ENCODE results near the gene HIGD2A.

The HIGD2A gene

DNA sequence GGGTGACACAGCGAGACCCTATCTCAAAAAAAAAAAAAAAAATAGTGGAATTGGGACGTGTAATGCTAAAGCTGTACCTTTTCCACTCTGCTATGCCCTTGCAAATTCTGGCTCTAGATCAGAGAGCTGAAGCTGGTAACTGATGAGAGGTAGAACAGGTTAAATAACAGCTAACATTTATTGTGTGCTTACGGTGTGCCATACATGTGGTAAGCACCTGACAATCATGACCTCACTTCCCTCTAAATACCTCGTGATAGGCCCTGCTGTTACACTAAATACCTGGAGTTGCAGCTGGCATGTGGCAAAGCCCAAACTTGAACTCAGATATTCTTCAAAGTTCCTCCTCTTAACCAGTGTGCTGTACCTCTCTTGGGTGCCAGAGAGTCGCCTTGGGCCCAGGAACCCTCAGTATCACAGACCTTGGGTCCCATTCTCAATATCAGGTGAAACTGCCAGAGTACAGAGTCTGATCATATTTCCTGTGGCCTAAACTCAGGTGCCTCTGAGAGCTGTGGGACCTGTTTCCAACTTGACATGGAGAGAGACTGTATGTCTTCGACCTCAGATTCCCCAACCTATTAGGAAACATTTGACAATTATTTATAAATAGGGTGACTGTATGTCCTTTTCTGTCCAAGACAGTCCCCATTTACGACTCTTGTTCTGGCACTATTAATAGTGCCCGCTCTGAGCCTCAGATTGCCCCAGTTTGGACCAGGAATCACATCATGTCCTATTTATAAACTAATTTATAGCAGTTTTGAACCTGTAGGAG is 18.4 kb upstream of the HIGD2A start:
- DNase-seq, result no peak

GRCh38 chr5:176371621-176372539 is 16.7 kb upstream of the HIGD2A start:
- no peak for DNase-seq

GRCh38 chr5:176373100-176373818 is 15.3 kb upstream of the HIGD2A start:
- no peak for DNase-seq

DNA sequence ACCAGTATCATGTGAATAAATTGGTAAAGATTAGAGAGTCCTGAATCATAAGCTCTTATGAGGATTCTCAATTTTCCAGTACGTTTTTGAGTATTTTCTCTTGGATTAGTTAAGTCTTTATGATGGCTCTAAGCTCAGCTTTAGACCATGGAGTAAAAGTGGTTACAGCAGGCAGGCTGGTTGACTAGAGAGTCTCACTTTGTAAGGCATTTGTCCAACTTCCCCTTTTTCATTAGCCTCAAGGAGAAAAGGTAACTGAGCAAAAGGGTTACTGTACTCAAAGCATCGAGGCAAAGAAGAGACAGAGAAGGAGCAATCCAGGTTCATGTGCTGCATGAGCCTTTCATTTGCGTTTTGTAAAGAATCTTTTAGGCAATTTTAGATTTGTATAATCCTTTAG is 8.7 kb upstream of the HIGD2A start:
- no peak for DNase-seq

GRCh38 chr5:176381423-176381822 is 7.1 kb upstream of the HIGD2A start:
- DNase-seq, result no peak

- DNase-seq, result no peak
Measured at GRCh38 chr5:176381979-176382378, 6.6 kb upstream of the HIGD2A start.

GRCh38 chr5:176382721-176383120 is 5.8 kb upstream of the HIGD2A start:
- DNase-seq, result no peak

DNA sequence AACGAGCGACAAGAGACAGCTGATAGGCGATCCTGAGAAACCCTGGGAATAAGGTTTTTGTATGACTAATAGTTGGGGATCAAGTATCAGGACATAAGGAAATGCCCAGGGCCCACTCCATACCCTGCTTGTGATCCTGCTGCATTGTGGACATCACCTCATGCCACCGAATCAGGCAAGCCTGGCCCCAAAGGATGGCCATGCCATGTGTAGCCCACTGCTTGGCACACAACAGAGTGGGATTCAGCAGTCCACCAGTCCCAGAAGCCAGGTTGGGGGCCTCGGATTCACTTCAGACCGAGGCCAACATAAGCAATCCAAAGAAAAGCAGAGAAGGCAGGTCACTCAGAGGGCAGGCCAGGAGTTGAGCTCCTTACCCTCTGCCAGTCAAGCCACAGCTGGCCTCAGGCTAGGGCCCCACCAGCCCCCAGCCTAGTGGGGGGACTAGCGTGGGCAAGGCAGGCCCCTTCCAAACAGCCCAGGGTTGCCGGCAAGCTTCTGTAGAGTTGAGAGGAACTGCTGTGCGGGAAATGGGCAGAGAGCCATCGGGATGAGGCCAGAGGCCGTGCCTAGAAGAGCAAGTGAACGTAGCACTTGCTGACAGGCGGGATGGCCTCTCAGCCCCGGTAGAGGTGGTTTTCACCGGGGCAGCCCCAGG is 5.2 kb upstream of the HIGD2A start:
- DNase-seq, result no peak

DNA sequence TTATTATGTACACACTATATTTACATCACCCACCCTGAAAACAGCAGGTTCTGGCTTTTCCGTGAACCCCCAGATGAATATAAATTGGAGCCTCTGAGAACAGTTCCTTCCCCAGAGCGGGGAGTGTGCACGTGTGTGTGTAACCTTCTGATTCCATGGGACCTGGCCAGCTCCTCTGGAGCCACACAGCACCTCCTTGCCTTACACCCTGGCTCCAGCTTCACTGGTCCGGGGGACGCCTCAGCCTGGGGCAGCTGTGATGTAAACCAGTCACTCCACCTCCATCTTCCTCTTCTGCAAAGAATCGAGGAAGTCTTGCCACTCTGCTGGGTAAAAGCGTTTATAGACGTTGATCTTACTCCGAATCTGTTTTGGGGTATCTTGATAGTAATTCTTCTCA is 4.6 kb upstream of the HIGD2A start:
- no peak for DNase-seq

- no peak for DNase-seq
Measured at GRCh38 chr5:176384366-176384930, 4.1 kb upstream of the HIGD2A start.

GRCh38 chr5:176384991-176385390 is 3.6 kb upstream of the HIGD2A start:
- DNase-seq, result no peak

DNA sequence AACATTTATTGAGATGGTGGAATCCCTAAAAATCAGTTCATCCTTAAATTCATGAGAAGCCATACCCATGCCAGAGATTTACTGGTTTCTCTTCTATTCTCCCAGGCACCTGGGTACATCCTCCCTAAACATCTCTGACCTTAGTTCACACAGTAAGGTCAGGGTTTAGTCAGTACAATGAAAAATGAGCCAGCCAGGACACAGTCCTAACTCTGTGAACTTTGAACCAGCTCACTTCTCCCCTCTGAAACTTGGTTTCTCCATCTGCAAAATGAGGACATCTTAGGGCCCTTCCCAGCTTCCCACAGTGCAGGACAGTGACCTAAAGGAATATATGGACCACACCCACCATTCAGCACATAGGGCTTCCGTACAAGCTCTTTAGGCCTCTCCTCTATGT is 2.1 kb upstream of the HIGD2A start:
- DNase-seq, result no peak

DNA sequence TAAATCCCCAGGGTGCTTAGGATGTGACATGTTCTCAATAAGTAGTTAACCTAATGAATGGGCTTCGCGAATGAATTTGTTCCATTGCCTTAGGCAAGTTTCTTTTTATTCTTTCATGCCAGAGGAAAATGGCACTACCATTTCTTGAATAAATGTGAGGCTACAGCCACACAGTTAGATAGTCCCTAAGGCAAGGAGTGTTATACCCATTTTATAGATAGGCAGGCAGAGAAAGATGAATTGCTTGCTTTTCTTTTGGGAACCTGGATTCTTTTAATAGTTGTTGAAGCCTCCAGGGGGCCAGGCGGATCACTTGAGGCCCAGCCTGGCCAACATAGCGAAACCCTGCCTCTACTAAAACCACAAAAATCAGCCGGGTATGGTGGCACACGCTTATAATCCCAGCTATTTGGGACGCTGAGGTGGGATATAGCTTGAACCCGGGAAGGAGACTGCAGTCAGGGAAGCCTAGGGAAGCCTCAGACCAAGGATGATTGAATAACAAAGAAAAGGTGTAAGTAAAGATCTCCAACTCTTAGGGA is 1.1 kb upstream of the HIGD2A start:
- DNase-seq, result no peak

DNA sequence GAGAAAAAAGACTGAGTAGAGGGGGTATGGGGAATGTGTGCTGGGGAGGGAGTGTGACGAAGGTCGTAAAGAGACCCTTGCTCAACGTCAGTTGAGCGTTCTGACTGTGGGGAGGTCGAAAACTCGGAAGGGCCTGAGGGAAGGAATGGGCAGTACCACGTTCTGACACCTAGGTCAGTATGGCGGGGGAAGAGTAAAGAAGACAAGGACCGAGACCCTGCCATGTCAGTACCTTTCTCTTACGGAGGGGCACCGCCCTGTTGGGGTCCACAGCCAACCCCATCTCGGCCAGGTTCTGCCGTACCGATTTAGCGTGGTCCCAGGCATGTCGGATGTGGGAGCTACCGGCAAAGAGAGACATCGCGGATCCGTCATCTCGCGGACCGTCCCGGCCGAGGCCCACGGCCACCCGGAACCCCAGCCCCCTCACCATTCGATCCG is 528 bp upstream of the HIGD2A start:
- no peak for DNase-seq

DNA sequence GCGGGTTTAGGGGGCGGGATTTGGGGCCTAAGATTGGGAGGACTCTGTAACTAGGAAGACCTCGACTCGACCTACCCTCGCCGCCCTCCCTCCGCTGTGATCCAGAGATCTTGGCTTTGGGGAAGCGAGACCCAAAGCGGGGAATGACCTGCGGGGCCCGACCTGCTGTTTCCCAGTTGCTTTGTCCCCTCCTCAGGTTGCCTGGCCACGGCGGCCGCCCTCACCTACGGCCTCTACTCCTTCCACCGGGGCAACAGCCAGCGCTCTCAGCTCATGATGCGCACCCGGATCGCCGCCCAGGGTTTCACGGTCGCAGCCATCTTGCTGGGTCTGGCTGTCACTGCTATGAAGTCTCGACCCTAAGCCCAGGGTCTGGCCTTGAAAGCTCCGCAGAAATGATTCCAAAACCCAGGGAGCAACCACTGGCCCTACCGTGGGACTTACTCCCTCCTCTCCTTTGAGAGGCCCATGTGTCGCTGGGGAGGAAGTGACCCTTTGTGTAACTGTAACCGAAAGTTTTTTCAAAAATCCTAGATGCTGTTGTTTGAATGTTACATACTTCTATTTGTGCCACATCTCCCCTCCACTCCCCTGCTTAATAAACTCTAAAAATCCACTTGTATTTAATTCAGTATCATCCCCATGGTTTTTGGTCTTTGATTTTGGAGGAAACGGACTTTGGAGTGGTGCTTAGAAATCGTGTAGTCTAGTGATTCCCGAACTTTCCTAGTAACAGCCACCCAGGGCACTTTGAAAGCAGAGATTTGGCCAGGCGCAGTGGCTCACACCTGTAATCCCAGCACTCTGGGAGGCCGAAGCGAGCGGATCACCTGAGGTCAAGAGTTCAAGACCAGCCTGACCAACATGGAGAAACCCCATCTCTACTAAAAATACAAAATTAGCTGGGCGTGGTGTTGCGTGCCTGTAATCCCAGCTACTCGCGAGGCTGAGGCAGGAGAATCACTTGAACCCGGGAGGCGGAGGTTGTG is 878 bp downstream of the HIGD2A start:
- DNase-seq, result no peak

GRCh38 chr5:176391479-176391878 is 2.9 kb downstream of the HIGD2A start:
- no peak for DNase-seq

DNA sequence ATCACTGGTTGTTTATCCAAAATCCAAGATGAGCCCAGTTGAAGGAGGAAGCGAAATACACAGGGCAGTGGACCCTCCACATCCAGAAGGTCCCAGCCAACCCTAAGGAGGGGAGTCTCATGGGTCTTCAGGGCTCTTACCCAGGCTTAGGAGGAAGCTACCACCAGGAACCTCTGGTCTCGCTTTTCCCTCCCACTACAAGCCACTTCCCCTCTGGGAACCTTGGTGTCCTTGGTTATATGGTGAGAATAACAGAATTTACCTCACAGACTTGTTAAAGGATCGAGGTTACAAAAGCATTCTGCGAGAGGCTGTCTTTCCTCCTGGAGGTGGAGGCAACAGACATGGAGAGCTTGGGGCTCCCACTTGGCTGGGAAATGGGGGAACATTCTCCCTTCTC is 3.4 kb downstream of the HIGD2A start:
- DNase-seq, result no peak

DNA sequence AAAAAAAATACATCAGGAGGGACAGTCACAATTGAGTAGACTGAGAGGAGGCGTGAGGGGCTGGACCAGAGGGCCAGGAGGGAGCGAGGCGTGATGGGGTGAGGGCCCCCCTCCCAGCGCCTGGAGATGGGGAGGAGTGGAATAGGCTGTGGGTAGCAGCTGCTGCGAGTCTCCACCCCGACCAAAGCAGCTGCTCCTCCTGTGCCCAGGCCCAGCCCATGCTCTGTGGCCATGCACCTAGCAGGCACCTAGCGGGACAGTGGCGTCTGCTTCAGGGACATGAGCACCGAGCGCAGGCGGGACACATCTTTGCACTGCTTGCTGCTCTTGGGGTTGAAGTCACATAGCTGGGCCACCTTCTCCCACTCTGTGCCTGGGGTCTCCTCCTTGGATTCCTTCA is 4.0 kb downstream of the HIGD2A start:
- no peak for DNase-seq

DNA sequence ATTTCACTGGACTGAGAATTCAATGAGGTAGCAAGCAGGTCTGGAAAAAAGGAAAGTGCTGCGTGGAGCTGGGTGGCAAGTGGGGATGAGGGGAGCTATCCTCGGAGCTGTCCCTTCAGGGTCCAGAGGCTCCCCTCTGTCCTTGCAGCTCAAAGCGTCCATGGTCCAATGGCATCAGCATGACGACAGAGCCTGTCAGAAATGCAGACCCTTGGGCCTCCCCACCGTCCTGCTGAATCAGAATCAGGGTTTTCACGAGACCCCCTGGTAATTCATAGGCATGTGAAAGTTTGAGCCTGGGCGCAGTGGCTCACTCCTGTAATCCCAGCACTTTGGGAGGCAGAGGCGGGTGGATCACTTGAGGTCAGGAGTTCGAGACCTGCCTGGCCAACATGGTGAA is 5.5 kb downstream of the HIGD2A start:
- DNase-seq, result no peak

- no peak for DNase-seq
Measured at GRCh38 chr5:176394881-176395675, 6.5 kb downstream of the HIGD2A start.

Measured in NCI-H1436 (cell line).